Breast epithelium (tissue), 3 donors: ENCODE measurements around the gene SORL1.

Experiments used
- CTCF ChIP-seq, 3 donors: fragments of 450-650 bp; IDR thresholded peaks; one replicate each; pipeline ENCODE4 v1.5.1; 2016 to 2017; ENCODE audit warnings: antibody characterized with exemption in 3 of 3, mild to moderate bottlenecking in 3 of 3, moderate library complexity in 3 of 3
- POLR2A ChIP-seq: fragments of 450-650 bp; IDR thresholded peaks from one replicate; pipeline ENCODE4 v1.6.1; 2016; ENCODE audit warnings: antibody characterized with exemption, mild to moderate bottlenecking, moderate library complexity
- POLR2AphosphoS5 ChIP-seq, 3 donors: sonication (generic); formaldehyde crosslinking; IDR thresholded peaks; one replicate each; pipeline ENCODE4 v1.6.1; 2017; ENCODE audit warnings: antibody characterized with exemption in 3 of 3

GRCh38 chr11:121425828-121426227, 26.3 kb upstream of the SORL1 start:
- TF ChIP-seq CTCF (IDR thresholded peaks at IDR 0.05) (no peak), POLR2A (no peak), POLR2AphosphoS5 (IDR thresholded peaks at IDR 0.05) (no peak)
